Central memory CD4-positive, alpha-beta T cell (primary cell): ENCODE results near the gene HIF3A.
"Not testable (repeated sequence)": the region's sequence is repeated elsewhere in the genome, so short reads cannot be mapped to it uniquely, and the experiment has no call there.

Experiments used
- DNase-seq: peaks from one replicate; pipeline ENCODE4 v3.0.0; 2022

HIF3A gene

DNA sequence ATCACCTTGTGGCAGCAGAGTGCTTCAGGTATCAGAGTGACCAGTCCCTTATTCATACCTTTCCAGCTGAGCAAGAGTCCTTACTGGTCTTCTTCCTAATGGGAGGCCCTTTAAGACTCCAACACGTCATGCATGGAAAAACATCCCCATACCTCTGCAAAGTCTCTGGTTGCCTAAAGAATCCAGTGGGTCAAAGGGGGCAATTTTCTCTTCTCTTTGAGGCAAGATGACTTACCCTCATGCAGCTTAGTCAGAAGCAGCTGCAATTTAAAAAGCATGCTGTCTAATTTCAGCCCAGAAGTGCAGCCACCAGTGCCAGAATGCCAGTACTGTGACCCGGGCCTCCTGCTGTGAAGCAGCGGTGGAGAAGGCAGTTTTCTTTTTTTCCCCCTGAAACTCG, 68.7 kb downstream of the HIF3A start:
- no peak for DNase-seq

DNA sequence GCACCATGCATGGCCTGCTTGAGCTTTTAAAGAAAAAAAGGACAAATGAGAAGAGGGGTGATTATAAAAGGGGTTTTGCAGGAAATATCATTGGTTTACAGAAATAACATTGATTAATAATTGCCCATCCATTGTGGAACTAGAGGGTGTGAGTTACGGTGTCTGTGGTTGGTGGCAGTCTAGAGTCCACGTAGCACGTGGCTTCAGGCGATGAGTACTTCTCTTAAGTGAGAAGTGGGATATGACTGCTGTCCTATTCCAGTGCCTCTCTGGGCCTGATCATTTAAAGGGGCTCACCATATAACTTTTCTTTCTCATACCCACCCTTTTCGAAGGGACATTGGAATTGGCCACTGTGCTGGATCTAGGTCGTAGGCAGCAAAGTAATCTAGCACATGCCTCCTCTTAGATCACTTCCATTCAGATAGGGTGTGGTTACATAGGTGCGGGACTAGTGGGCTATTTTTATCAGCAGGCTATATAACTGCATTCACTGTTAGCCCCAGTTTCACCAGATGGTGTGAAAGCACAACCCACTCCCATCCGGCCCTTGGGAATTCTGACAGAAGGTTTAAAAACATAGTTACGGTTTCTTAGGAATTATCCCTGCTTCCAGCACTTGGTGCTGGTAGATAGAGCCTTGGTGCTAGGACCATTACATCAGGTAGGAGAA, 69.9 kb downstream of the HIF3A start:
- DNase-seq = no peak

DNA sequence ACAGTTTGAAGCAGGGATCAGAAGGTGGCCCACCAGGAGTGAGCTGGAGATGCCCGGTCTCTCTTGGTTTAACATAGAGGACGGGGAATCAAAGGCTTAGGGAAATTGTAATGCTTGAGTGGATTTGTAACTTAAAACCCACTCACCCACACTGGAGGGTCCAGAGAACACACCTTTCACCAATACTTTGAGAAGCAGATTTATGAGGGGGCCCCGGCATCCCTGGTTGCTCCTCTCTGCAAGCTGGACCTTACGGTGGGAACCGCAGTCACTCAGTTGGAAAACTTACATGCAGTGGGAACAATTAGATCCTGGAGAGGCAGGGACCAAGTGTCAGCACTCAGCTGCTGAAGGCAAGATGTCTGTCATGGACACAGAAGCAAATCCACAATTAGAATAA, 70.6 kb downstream of the HIF3A start:
- DNase-seq = no peak

DNA sequence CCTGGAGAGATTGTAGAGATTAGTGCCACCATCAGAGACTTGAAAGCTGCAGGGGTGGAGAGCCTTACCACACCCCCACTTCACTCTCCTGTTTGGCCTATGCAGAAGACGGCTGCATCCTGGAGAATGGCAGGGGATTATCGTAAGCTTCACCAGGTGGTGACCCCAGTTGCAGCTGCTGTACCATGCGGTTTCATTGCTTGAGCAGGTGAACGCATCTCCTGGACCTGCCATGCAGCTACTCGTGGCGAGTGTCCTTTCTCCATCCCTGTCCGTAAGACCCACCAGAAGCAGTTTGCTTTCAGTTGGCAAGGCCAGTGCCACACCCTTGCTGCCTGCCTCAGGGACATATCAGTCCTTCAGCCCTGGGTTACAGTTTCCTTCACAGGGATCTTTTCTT, 71.3 kb downstream of the HIF3A start:
- DNase-seq = no peak

DNA sequence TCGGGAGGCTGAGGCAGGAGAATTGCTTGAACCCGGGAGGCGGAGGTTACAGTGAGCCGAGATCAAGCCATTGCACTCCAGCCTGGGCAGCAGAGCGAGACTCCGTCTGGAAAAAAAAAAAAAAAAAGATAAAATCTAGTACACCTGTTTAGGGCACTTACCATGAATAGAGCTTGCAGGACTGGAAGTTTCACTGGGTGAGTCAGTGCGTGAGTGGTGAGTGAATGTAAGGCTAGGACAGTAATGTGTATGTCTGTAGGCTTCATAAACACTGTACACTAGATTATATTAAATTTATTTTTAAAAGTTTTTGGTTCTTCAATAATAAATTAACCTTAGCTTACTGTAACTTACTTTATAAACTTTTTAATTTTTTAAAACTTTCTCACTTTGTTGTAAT, 73.0 kb downstream of the HIF3A start:
- no peak for DNase-seq

DNA sequence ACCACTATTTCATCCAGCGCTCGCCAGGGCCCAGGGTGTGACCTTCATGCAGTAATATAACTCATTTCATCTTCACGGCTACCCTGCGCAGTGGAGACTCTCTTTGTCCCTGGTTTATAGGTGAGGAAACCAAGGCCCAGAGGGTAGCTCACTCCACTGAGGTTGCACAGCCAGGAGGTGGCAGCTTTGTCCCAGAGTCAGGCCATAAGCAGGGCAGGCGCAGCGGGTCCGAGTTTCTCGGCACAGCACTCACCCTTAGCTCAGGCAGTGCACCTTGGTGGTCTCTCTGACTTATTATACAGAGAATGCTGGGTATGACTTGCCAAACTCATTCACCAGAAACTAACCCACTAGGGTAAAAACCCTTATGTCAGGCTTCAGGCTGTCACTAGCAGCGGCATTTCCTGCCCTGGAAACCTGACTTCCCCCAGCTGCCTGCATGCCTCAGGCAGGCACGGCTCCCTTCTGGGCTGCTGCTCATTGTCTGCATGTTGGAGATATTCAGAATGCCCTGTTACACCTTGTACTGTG, 74.6 kb downstream of the HIF3A start:
- DNase-seq = no peak

DNA sequence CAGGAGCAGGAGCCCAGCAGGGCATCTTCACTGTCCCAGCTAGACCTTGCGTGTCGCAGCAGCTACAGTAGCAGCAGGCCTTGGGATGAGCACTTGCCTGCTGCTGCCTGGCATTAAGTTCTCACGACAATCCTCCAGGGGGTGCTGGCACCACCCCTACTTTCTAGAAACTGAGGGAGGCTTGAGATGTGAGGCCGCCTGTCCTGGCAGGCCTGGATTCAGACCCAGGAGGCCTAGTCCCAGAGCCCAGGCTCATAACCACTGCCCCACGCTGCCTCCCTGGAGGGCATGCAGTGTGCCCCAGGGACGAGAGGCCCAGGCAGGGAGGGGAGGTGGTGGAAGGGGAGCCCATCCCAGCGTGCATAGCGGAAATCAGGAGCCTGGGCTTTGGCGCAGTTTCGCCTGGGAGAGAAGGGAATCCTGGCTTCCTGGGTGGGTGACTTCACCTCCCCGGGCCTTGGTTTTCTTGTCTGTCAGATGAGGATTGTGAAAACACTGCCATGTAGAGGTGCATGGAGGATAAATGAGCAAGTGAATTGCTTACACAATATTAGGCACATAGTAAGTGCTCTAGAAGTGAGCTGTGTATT, 76.2 kb downstream of the HIF3A start:
- DNase-seq = no peak

DNA sequence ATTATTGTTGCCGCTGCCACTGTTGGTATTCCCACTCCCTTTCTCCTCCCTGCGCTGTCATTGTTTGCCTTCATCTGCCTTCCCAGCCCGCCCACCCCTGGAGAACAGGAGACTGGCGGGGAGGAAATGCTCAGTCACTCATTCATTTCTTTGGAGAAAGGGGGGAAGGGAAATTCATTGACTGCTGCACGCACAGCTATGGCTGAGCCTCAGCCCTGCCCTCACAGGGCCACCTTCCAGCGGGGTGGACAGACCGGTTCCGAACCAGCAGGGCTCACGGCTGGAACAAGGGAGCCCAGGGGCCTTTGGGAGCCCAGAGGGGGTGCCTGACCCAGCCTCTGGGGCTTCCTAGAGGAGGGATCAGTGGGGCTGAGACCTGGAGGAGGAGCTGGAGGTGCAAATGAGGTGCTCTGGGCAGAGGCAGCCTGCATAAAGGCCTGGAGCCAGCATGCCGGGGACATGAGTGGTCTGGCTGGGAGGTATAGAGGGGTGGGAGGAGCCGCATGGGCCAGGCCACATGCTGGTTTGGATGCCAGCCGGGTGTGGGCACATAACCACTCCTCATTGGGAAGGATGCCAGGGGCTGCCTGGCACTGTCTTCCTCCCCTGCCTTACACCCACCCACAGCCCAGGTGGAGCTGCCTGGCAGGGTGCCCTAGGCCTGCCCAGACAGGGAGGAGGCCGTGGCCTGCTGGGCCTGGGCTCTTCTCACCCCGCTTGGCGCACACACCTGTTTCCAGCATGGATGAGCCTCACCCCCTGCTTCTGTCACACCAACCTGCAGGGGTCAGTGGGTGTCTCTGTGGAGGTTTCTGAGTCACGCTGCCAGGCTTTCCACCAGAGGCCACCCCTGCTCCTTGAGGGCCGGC, 76.9 kb downstream of the HIF3A start:
- no peak for DNase-seq

DNA sequence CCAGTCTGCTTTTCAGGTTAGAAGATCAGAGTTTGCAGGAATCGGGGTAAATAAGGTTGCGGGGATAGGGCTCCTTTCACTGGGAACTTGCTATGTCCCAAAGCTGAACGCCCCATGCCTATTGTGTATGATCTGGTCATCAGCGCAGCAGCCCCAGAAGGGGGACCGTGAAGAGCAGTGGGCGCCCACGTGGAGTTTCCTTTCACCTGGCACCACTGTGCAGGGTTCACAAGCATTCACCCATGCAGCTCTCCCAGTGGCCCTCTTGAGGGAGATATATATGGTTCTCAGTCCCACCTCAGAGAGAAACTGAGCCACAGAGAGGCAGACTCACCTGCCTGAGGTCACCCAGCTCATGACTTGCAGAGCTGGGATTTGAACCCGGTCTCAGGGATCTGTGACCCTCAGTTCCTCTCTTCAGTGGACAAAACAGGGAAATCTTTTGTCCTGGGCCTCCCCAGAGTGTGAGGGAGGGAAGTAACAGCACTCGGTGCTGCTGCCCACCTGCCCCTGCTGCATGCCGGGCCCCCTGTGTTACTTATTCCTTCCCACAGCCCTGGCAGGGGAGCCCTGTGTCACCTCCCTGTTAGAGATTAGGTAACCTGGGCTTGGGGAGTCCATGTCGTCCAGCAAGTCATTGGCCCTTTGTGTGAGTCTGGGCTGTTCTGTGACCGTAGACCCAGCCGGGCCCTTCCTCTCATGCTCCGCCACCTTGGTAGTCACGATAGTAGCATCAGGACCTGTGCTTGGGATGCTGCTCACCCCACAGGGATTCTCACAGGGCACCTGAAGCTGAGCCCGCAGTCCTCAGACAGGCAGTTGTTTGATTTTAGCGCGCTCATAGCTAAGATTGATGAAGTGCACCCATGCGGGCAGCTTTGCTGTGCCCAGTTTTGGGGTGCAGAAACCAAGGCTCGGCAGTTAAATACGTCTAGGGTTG, 78.0 kb downstream of the HIF3A start:
- no peak for DNase-seq

DNA sequence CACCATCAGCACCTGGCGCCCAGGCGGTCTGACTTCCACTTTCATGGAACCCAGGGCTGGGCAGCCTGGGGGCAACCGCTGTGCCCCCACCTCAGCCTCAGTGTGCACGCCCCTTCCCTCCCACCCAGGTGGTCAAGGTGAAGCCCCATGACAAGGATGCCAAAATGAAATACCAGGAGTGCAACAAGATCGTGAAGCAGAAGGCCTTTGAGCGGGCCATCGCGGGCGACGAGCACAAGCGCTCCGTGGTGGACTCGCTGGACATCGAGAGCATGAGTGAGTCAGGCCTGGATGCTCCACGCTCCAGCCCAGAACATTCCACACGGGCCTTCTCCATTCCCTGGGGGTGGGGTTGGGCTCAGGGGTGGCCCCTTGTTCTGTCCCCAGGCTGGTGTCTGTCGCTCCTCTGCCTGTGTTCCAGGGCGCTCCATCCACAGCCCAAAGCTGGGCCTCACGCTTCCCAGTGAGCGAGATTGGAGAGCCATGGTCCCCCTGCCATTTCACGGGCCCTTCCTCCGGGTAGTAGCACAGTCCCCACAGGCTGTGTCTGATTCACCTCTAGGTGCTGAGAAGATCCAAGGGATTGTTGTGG, 78.7 kb downstream of the HIF3A start:
- not testable (repeated sequence) for DNase-seq

DNA sequence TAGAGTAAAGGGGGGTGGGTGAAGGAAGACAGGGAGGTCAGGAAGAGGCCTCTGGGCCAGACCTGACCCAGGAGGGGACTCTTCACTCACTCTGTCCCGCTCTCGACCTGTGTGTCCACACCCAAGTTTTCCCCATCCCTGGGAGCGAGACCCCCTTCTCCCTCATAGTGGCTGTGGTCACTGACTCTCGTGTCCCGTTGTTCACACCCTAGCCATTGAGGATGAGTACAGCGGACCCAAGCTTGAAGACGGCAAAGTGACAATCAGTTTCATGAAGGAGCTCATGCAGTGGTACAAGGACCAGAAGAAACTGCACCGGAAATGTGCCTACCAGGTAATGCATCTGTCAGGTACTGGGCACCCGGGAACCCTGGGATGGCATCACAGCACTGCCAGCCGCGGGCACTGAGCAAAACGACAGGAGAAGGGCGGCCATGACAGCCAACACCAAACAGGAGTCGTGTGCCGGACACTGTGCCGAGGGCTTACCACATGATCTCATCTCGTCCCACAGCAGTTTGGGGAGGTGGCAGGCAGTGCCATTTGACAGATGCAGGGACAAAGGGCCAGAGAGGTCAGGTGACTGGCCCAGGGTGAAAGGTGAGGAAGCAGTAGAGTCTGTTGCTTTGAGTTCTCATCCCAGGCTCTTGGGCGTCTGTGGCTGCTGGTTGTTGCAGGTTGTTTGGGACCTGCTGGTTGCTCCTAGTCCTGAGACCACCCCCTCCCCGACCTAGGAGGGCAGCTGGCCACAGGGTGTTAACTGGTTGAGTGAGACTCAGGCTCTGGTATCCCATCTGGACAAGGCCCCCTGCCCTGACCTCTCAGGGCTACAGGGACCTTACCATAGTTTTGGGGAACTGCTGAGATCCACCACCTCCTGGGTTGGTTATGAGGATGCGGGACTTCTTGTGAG, 79.7 kb downstream of the HIF3A start:
- DNase-seq = no peak

DNA sequence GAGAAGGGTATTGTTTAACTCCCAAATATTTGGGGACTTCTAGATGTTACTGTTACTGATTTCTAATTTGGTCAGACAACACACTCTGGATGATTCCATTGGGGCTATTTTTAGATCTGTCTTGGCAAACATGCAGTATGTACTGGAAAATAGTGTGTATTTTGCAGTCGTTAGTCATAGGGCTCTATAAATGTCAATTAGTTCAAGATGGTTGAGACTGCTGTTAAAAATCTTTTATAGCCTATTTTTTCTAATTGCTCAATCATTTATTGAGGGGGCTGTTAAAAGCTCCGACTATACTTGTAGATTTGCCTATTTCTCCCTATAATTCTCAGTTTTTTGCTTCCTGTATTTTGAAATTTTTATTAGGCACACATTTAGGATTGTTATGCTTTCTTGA, 81.4 kb downstream of the HIF3A start:
- DNase-seq = no peak

DNA sequence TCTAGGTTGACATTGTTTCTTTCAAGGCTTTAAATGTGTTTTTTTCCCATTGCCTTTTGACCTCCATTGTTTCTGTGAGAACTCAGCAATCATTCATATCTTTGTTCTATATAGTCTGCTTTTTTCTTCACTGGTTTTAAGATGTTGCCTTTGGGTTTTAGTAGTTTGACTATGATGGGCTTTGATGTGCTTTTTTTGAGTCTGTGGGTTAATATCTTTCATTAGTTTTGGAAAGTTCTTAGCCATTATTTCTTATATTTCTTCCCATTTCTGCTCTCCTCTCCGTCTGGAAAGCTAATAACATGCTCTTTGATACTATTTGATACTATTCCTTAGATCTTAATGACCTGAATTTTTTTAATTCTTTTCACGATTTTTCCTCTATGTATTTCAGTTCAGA, 83.8 kb downstream of the HIF3A start:
- DNase-seq = no peak

DNA sequence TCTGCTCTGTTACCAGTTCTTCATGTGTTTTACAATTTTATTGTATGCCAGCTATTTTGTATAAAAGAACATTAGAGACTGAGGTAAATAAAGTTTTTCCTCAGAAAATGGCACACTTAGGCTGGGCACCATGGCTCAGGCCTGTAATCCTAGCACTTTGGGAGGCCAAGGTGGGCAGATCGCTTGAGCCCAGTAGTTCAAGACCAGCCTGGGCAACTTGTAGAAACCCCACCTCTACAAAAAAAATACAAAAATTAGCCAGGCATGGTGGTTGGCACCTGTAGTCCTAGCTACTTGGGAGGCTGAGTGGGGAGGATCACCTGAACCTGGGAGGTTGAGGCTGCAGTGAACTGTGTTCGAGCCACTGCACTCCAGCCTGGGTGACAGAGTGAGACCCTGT, 84.5 kb downstream of the HIF3A start:
- DNase-seq = no peak

DNA sequence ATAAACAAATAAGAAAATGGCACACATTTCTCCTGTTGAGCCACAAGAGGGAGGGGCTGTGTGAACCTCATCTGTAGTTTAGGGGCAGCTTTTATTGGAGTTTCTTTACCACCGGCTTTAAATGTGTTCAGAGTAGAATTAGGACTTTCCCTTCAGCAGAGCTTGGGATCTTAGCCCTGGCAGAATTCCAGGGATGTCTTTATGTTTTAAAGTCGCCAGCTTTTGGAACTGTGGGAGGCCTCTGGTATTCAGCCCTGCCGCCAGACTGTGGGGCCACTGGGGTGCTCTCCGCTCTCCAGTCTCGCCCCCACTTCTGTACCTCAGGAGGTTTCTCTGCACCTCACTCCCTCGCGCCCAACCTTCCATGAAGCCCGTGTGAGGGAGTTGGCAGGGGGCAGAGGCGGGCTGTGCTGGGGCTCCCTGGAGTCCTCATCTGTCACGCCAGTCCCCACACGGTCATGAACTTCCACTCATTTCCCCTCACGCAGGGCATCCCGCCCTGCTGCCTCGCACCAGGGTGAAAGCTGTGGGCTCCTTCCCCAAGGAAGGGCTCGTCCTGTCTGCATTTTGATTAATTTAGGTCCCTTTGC, 85.0 kb downstream of the HIF3A start:
- no peak for DNase-seq

DNA sequence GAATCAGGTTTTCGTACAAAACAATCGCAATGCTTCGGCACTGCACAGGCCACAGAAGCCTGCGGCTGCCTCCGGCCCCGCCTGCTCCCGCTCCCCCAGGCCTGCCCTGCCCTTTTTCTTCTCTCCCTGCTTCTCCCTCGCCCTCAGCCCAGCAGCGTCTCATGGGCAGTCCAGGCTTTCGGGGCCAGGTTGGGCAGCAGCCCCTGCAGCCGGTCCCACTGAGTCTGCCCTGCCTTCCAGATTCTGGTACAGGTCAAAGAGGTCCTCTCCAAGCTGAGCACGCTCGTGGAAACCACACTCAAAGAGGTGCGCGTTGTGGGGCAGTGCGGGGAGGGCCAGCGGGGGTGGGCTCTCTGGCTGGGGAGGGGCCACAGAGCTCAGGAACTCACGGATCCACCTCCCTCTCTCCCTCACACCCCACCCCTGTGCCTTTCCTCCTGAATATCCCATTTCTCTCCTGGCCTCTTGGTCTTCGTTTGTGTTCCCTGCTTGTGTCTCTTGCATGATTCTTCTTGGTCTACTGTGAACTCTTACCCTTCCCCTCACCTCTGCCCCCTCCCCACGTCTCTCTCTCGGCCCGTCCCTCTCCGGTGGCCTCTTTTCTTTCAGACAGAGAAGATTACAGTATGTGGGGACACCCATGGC, 86.5 kb downstream of the HIF3A start:
- no peak for DNase-seq

DNA sequence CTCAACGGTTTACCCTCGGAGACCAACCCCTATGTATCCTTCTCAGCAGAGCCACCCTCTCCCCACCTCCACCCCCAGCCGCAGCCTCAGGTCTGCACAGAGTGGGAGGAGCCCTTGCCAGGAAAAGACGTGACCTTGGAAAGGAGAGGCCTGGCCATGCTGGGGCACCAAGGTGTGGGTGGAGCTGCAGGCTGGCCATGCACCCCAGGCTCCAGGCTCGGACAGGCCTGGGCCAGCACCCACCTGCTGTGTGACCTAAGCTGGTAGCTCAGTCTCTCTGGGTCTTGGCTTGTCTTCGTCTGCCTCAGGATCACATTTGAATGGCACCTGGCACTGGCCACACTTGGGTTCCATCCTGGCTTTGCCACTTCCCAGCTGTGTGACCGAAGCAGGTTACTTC, 87.0 kb downstream of the HIF3A start:
- DNase-seq = no peak

DNA sequence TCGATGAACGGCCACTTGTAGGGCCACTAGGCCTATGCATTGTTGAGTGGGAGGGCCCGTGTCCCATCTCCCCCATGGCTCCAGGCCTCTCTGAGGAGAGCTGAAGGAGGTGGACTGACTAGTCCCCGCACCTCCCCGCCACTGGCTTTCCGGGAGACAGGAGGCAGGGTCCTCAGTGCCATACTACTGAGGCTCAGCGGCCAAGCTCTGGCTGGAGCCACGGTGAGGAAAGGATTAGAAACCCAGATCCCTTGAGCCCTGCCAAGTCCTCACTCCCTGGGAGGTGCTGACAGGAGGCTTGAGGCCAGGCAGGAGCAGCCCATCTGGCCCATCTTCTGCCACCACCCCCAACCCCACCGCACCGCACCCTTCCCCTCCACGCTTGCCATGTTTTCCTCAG, 87.6 kb downstream of the HIF3A start:
- DNase-seq = no peak

DNA sequence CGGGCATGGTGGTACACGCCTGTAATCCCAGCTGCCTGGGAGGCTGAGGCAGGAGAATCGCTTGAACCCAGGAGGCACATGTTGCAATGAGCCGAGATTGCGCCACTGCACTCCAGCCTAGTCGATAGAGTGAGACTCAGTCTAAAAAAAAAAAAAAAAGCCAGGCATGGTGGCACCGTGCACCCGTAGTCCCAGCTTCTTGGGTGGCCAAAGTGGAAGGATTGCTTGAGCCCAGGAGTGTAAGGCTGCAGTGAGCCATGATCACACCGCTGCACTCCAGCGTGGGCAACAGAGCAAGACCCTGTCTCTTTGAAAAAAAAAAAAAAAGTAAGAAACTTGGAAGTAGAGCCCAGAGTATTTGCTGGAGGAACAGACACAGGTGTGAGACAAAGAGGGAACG, 88.8 kb downstream of the HIF3A start:
- DNase-seq = no peak

DNA sequence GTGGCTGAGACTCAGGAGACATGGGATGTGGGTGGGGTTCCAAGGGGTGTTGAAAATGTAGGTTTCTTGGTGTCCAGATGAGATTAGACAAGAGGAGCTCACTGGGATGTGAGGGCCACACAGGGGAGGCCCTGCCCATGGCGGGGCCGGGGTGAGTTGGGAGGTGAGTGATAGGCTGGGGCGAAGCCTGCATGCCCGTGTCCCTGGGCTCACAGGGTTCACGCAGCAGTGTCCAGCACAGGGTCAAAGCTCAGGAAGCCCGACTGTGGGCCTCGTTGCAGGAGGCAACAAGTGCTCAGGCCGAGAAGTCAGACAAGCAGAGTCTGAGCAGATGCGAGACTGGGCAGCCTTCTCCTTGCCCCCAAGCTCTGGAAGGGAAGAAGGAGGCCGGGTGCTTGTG, 89.3 kb downstream of the HIF3A start:
- no peak for DNase-seq
